Liver (tissue), 9 donors: ENCODE measurements around the gene FRMPD4. TPM values are rescaled to one million over a fixed set of nuclear protein-coding genes. Genes with fewer than 3 reads are reported as not detected.
A peak's percentile ranks its signal among the peaks of the same experiment; 100 is the strongest.

Experiments used
- DNase-seq: peaks from one replicate; pipeline ENCODE4 v3.0.0-alpha.2; 2017; ENCODE audit warnings: low spot score
- H3K27ac ChIP-seq, 2 donors: one replicate each; pipeline ENCODE4 v1.7.0; 2013; ENCODE audit warnings: inconsistent platforms in 2 of 2, low read length in 2 of 2, control low read depth in 1 of 2, low read depth in 1 of 2, mild to moderate bottlenecking in 1 of 2
- H3K27me3 ChIP-seq, 4 donors: one replicate each; pipeline versions ENCODE4 v1.6.1 to v1.7.0; 2013; ENCODE audit warnings: low read length in 3 of 4, inconsistent platforms in 1 of 4, mild to moderate bottlenecking in 1 of 4, moderate library complexity in 1 of 4; ENCODE audit not compliant: control insufficient read depth in 4 of 4, insufficient read depth in 4 of 4
- H3K36me3 ChIP-seq, 4 donors: one replicate each; pipeline versions ENCODE4 v1.6.1 to v1.7.0; 2013; ENCODE audit warnings: low read length in 3 of 4, mild to moderate bottlenecking in 3 of 4, low read depth in 1 of 4, moderate library complexity in 1 of 4; ENCODE audit not compliant: control insufficient read depth in 4 of 4, insufficient read depth in 3 of 4
- H3K4me1 ChIP-seq, 4 donors: one replicate each; pipeline versions ENCODE4 v1.6.1 to v1.7.0; 2013; ENCODE audit warnings: low read length in 3 of 4, mild to moderate bottlenecking in 3 of 4, moderate library complexity in 1 of 4; ENCODE audit not compliant: control insufficient read depth in 4 of 4, insufficient read depth in 4 of 4
- H3K4me3 ChIP-seq, 3 donors: one replicate each; pipeline versions ENCODE4 v1.6.1 to v1.7.0; 2013; ENCODE audit warnings: low read length in 3 of 3, control low read depth in 1 of 3, low read depth in 1 of 3, mild to moderate bottlenecking in 1 of 3
- H3K9ac ChIP-seq, 2 donors: one replicate each; pipeline ENCODE4 v1.7.0; 2013; ENCODE audit warnings: low read length in 2 of 2, mild to moderate bottlenecking in 2 of 2, moderate library complexity in 2 of 2, control low read depth in 1 of 2, low read depth in 1 of 2
- H3K9me3 ChIP-seq, 4 donors: one replicate each; pipeline versions ENCODE4 v1.6.1 to v1.7.0; 2013; ENCODE audit warnings: low read length in 3 of 4; ENCODE audit not compliant: control insufficient read depth in 4 of 4
- ATF3 ChIP-seq: IDR thresholded peaks from 2 replicates; pipeline ENCODE4 v1.6.1; 2016; ENCODE audit warnings: antibody characterized with exemption
- FOXA1 ChIP-seq: IDR thresholded peaks from 2 replicates; pipeline ENCODE4 v1.6.1; 2016; ENCODE audit warnings: antibody characterized with exemption
- GABPA ChIP-seq, 2 donors: IDR thresholded peaks in 1 of 2; conservative IDR thresholded peaks in 1 of 2; 2 replicates each; pipeline ENCODE4 v1.6.1; 2016; ENCODE audit warnings: antibody characterized with exemption in 2 of 2, mild to moderate bottlenecking in 1 of 2, moderate library complexity in 1 of 2
- HNF4A ChIP-seq, 2 donors: conservative IDR thresholded peaks; 2 replicates each; pipeline ENCODE4 v1.6.1; 2016; ENCODE audit warnings: antibody characterized with exemption in 2 of 2, mild to moderate bottlenecking in 2 of 2
- NR2F2 ChIP-seq: IDR thresholded peaks from 2 replicates; pipeline ENCODE4 v1.6.1; 2016; ENCODE audit warnings: antibody characterized with exemption
- RAD21 ChIP-seq, 2 donors: IDR thresholded peaks; 2 replicates each; pipeline ENCODE4 v1.6.1; 2016; ENCODE audit warnings: antibody characterized with exemption in 2 of 2, mild to moderate bottlenecking in 2 of 2
- SP1 ChIP-seq: IDR thresholded peaks from 2 replicates; pipeline ENCODE4 v1.6.1; 2018; ENCODE audit warnings: antibody characterized with exemption, mild to moderate bottlenecking
- YY1 ChIP-seq: IDR thresholded peaks from 2 replicates; pipeline ENCODE4 v1.6.1; 2016; ENCODE audit warnings: antibody characterized with exemption, mild to moderate bottlenecking
- WGBS: extraction: QIAGEN DNeasy Blood & Tissue Kit; methylation state at CpG from one replicate; pipeline ENCODE4 v1.1.7; 2013; 5-methylcytosine and 5-hydroxymethylcytosine counted together
- polyA plus RNA-seq, 2 donors: library from polyadenylated mRNA; stranded (reverse) in 1 of 2; unstranded in 1 of 2; fragments of 200-250 nt in 1 of 2; fragments of >200 nt in 1 of 2; fragmentation: Nextera tagmentation in 1 of 2; extraction: Ambion mirVana in 1 of 2; gene quantifications; one replicate each; pipeline versions ENCODE4 v1.2.1 to v1.2.3, GENCODE V29; 2013 to 2015
- total RNA-seq, 2 donors: library from RNA; depleted of rRNA; stranded (reverse); fragments of >200 nt; gene quantifications; one replicate each; pipeline ENCODE4 v1.2.3, GENCODE V29; 2014
- TF ChIP-seq, protein P1 (sequence below): IDR thresholded peaks from 2 replicates; pipeline ENCODE4 v1.6.1; 2016; ENCODE audit warnings: antibody characterized with exemption, mild to moderate bottlenecking
- TF ChIP-seq, protein P2 (sequence below): IDR thresholded peaks from 2 replicates; pipeline ENCODE4 v1.6.1; 2016; ENCODE audit warnings: antibody characterized with exemption
- TF ChIP-seq, protein P3 (sequence below): IDR thresholded peaks from 2 replicates; pipeline ENCODE4 v1.6.1; 2016; ENCODE audit warnings: antibody characterized with exemption
- donor health status: healthy.
- donor health status: healthy.
- donor health status: healthy.
- donor health status: healthy.
- donor health status: healthy.

FRMPD4 gene
- total and polyA plus RNA-seq, 4 donors, result 0.01 to 0.08 (median 0.03) TPM; not detected in 1

DNA sequence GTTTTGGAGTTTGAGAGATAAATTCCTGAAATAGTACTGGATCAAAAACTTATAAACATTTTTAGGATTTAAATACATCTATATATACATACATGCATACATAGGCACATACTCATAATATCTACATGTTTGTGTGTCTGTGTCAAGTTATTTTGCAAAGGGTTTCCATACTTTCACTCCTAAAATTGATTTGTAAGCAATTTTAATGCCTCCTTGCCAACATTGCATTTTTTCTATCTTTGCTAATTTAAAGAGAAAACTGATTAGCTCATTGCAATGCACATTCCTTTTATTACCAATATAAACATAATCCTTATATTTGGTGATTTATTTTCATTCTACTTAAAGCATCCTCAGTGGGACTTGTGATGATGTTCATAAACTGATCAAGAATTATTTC lies 258.3 kb downstream of the FRMPD4 start:
- Histone ChIP-seq H3K4me1 (no peaks in the 10 kb centered on the region), H3K27ac (no peak overlapping the region), H3K4me3 (no peak overlapping the region), H3K9me3 (no peaks in the 10 kb centered on the region), H3K9ac (no peak overlapping the region), H3K36me3 (no peaks in the 10 kb centered on the region), H3K27me3 (peaks cover 0 to 4% (median 0%) of the 10 kb centered on the region in 4 donors)
- no peak for TF ChIP-seq GABPA (IDR thresholded peaks at IDR 0.05 in 1 of 2, conservative IDR thresholded peaks at IDR 0.05 in 1 of 2)
- TF ChIP-seq, protein P1, sequence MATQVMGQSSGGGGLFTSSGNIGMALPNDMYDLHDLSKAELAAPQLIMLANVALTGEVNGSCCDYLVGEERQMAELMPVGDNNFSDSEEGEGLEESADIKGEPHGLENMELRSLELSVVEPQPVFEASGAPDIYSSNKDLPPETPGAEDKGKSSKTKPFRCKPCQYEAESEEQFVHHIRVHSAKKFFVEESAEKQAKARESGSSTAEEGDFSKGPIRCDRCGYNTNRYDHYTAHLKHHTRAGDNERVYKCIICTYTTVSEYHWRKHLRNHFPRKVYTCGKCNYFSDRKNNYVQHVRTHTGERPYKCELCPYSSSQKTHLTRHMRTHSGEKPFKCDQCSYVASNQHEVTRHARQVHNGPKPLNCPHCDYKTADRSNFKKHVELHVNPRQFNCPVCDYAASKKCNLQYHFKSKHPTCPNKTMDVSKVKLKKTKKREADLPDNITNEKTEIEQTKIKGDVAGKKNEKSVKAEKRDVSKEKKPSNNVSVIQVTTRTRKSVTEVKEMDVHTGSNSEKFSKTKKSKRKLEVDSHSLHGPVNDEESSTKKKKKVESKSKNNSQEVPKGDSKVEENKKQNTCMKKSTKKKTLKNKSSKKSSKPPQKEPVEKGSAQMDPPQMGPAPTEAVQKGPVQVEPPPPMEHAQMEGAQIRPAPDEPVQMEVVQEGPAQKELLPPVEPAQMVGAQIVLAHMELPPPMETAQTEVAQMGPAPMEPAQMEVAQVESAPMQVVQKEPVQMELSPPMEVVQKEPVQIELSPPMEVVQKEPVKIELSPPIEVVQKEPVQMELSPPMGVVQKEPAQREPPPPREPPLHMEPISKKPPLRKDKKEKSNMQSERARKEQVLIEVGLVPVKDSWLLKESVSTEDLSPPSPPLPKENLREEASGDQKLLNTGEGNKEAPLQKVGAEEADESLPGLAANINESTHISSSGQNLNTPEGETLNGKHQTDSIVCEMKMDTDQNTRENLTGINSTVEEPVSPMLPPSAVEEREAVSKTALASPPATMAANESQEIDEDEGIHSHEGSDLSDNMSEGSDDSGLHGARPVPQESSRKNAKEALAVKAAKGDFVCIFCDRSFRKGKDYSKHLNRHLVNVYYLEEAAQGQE, result no peak
- no peak for TF ChIP-seq SP1
- no peak for DNase-seq

DNA sequence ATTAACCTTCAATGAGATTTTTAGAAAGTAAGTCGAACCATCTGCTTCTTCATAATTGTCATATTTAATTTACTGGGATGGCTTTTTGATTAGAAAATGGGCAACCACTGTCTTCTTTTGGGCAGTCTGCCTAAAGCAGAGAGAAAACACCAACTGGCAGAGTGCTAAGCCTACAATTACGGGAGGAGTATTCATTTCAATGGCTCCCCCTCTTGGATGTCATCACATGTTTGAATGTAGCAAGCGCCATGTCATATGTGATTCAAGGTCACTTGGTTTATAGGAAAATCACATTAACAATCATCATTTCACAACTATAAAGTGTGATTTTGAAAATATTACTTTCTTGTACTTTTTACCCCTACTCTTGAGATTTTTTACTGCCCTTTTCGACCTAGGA lies 261.9 kb downstream of the FRMPD4 start:
- no peak overlapping the region for H3K9ac ChIP-seq
- no peaks in the 10 kb centered on the region for H3K36me3 ChIP-seq
- H3K4me1 ChIP-seq, result no peaks in the 10 kb centered on the region
- H3K9me3 ChIP-seq, result no peaks in the 10 kb centered on the region
- TF ChIP-seq, protein P2, sequence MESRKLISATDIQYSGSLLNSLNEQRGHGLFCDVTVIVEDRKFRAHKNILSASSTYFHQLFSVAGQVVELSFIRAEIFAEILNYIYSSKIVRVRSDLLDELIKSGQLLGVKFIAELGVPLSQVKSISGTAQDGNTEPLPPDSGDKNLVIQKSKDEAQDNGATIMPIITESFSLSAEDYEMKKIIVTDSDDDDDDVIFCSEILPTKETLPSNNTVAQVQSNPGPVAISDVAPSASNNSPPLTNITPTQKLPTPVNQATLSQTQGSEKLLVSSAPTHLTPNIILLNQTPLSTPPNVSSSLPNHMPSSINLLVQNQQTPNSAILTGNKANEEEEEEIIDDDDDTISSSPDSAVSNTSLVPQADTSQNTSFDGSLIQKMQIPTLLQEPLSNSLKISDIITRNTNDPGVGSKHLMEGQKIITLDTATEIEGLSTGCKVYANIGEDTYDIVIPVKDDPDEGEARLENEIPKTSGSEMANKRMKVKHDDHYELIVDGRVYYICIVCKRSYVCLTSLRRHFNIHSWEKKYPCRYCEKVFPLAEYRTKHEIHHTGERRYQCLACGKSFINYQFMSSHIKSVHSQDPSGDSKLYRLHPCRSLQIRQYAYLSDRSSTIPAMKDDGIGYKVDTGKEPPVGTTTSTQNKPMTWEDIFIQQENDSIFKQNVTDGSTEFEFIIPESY, result no peak
- TF ChIP-seq RAD21 (IDR thresholded peaks at IDR 0.05) (no peak), GABPA (IDR thresholded peaks at IDR 0.05 in 1 of 2, conservative IDR thresholded peaks at IDR 0.05 in 1 of 2) (no peak)
- H3K27ac ChIP-seq, result no peak overlapping the region
- no peak overlapping the region for H3K4me3 ChIP-seq
- WGBS, result 67% methylated on average over 4 of the region's 4 CpGs
- peaks cover 0 to 4% (median 0%) of the 10 kb centered on the region in 4 donors for H3K27me3 ChIP-seq
- no peak for DNase-seq

DNA sequence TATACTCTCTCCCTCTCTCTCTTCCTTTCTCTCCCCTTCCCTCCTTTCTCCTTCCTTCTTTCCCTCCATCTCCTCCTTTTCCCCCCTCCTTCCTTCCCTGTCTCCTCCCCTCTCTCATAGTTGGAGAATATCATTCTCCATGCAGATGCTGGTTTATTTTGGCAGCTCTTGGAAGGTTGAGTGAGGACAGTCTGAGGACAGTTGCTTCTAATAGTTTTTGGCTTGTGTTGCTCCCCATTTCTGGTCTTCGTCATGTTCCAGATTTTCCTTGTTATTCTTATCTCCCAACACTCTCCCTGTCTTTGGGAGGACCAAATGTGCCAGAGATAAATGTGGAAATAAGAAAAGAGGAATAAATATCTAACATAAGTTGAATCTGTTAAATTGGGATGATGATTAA lies 263.0 kb downstream of the FRMPD4 start:
- TF ChIP-seq SP1 (no peak), YY1 (no peak), HNF4A (conservative IDR thresholded peaks at IDR 0.05) (no peak), NR2F2 (peak; percentile 25), FOXA1 (no peak), ATF3 (no peak)
- TF ChIP-seq, protein P1, result no peak
- TF ChIP-seq, protein P3, sequence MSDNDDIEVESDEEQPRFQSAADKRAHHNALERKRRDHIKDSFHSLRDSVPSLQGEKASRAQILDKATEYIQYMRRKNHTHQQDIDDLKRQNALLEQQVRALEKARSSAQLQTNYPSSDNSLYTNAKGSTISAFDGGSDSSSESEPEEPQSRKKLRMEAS, result no peak
- no peaks in the 10 kb centered on the region for H3K4me1 ChIP-seq
- no peaks in the 10 kb centered on the region for H3K36me3 ChIP-seq
- no peaks in the 10 kb centered on the region for H3K9me3 ChIP-seq
- H3K9ac ChIP-seq, result no peak overlapping the region
- no peak for DNase-seq
- no peak overlapping the region for H3K27ac ChIP-seq
- H3K4me3 ChIP-seq, result no peak overlapping the region
- H3K27me3 ChIP-seq, result peaks cover 0 to 4% (median 0%) of the 10 kb centered on the region in 4 donors
- 51% methylated on average over 1 of the region's 1 CpG for WGBS
